Uterus (tissue), 2 donors: ENCODE data around the gene CXXC5.

Source experiments
- CTCF ChIP-seq, 4 experiments: fragments of 200-600 bp in 2 of 4; fragments of 450-650 bp in 2 of 4; sonication (generic) in 2 of 4; IDR thresholded peaks; one replicate each; pipeline ENCODE4 v1.5.1; 2016 to 2019; ENCODE audit warnings: antibody characterized with exemption in 4 of 4, mild to moderate bottlenecking in 2 of 4, moderate library complexity in 1 of 4
- POLR2A ChIP-seq, 2 donors: fragments of 450-650 bp; IDR thresholded peaks; one replicate each; pipeline ENCODE4 v1.6.1; 2016; ENCODE audit warnings: antibody characterized with exemption in 2 of 2, mild to moderate bottlenecking in 1 of 2, moderate library complexity in 1 of 2

- TF ChIP-seq CTCF (IDR thresholded peaks at IDR 0.05) (no peak), POLR2A (IDR thresholded peaks at IDR 0.05) (no peak)
These were observed 57.0 kb downstream of the CXXC5 start for GRCh38 chr5:139705191-139705590.
